ENCODE results near the gene CYLD.

DNA sequence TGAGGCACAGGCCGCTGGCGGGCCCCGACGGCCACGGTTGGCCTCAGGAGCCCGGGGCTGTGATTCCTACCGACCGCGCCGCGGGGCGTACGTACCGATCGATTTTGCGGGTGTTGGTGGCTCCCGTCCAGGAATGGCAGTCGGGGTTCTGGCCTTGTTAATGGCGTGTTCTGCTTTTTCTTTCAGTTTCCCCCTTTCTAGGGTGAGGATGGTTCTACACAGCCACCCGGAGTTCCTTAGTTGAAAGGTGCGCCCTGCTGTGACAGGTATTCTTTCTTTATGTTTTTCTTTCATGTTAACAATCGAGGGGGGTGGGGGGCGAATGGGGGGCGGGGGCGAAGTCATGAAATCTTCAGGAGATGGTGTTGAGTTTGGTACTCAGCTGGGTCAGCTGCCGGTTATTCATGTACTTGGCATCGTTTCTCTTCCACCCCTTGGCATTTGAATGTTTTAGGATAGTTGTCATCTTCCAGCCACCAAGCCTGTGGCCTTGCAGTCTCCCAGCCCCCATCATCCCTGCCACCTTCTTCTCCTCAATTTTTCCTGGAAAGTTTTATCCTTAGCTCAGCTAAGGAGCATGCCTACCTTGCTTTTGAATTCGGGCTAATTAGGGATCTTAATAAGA, 802 bp downstream of the CYLD start:
- TF ChIP-seq, protein P1, sequence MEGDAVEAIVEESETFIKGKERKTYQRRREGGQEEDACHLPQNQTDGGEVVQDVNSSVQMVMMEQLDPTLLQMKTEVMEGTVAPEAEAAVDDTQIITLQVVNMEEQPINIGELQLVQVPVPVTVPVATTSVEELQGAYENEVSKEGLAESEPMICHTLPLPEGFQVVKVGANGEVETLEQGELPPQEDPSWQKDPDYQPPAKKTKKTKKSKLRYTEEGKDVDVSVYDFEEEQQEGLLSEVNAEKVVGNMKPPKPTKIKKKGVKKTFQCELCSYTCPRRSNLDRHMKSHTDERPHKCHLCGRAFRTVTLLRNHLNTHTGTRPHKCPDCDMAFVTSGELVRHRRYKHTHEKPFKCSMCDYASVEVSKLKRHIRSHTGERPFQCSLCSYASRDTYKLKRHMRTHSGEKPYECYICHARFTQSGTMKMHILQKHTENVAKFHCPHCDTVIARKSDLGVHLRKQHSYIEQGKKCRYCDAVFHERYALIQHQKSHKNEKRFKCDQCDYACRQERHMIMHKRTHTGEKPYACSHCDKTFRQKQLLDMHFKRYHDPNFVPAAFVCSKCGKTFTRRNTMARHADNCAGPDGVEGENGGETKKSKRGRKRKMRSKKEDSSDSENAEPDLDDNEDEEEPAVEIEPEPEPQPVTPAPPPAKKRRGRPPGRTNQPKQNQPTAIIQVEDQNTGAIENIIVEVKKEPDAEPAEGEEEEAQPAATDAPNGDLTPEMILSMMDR (IDR thresholded peaks at IDR 0.05; ENCODE audit: low read depth, low read length), result no peak
- no peak for TF ChIP-seq EZH2phosphoT487 (IDR thresholded peaks at IDR 0.05; ENCODE audit: low read depth)

Measured in OCI-LY3 (cell line).